GM12801 (cell line): ENCODE results near the gene UTY.

Experiments used
- CTCF ChIP-seq: IDR thresholded peaks from one replicate; pipeline ENCODE4 v1.5.1; 2011; ENCODE audit warnings: control low read depth; ENCODE audit not compliant: insufficient read length; ENCODE audit errors: extremely low read depth

Gene UTY

GRCh38 chrY:13339381-13339780, 140.5 kb downstream of the UTY start:
- no peak for TF ChIP-seq CTCF

- no peak for TF ChIP-seq CTCF
Observed at GRCh38 chrY:13338711-13339110, 141.1 kb downstream of the UTY start.

GRCh38 chrY:13337934-13338333, 141.9 kb downstream of the UTY start:
- TF ChIP-seq CTCF, result no peak

- no peak for TF ChIP-seq CTCF
Observed at GRCh38 chrY:13333791-13334190, 146.0 kb downstream of the UTY start.

- no peak for TF ChIP-seq CTCF
Observed at GRCh38 chrY:13330651-13331050, 149.2 kb downstream of the UTY start.

GRCh38 chrY:13312966-13313365, 166.9 kb downstream of the UTY start:
- TF ChIP-seq CTCF, result no peak

GRCh38 chrY:13307959-13308358, 171.9 kb downstream of the UTY start:
- no peak for TF ChIP-seq CTCF

- no peak for TF ChIP-seq CTCF
Observed at GRCh38 chrY:13300795-13301194, 179.0 kb downstream of the UTY start.
